ENCODE data around the gene NAMPT. TPM values are rescaled to one million over a fixed set of nuclear protein-coding genes. Genes with fewer than 3 reads are reported as not detected.

Gene NAMPT
- total RNA-seq (10 to 100 TPM; 17.4 to 24.9 TPM), polyA plus RNA-seq (10 to 100 TPM; 13.3 to 18.0 TPM)

DNA sequence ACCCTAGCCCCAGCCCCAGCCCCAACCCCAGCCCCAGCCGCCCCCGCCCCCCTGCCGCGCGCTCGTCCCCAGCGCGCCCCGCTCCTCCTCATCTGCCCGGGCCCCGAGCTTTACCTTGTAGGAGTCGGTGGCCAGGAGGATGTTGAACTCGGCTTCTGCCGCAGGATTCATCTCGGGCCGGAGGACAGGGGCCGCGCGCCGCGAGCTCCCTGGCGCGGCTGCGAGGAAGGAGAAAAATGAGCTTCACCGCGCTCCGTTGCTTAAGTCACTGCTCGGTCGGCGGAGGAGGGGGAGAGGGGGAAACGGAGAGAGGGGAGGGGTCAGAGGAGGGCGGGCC lies at the start of gene NAMPT:
TSS of gene NAMPT (minus strand) at position 270 of the 337 bp plus-strand sequence. CDS start at position 171, 99 bp downstream.
- no peaks in the 10 kb centered on the region for H3K27me3 Mint-ChIP-seq
- intact Hi-C loops (cut with micrococcal nuclease): loop anchor here (1.0 to 5.0 kb wide), 6 partner anchors 16 to 1458 kb away; partner anchors contain the start of genes CBLL1, CCDC71L and SYPL1
- no peaks in the 10 kb centered on the region for H3K27me3 ChIP-seq (ENCODE audit: insufficient read depth, low read length)
- H3K4me1 Mint-ChIP-seq: peaks cover 19 to 34% (median 27%) of the 10 kb centered on the region in 4 donors
- H3K9me3 Mint-ChIP-seq: no peaks in the 10 kb centered on the region
- ChIA-PET CTCF (ENCODE audit: partially characterized antibody) (interaction anchor here (0.6 to 1.8 kb wide), 6 partner anchors 25 to 452 kb away, joined by 3 to 5 read pairs (median 3); no protein-coding TSS in a partner anchor), POLR2A (ENCODE audit: partially characterized antibody) (interaction anchor here (0.6 to 2.3 kb wide), 16 partner anchors 12 to 1340 kb away, joined by 3 to 22 read pairs (median 4); partner anchors contain the start of genes ATXN7L1, CCDC71L, HBP1 and SYPL1)
- H3K27ac Mint-ChIP-seq: peak within 1 kb of the TSS; percentile 93 to 99 (median 98)
- peaks cover 34% of the 10 kb centered on the region for H3K4me1 ChIP-seq (ENCODE audit: insufficient read depth, low read length)
- H3K27ac ChIP-seq (ENCODE audit: low read depth, low read length): peak within 1 kb of the TSS; percentile 95
- no peak for DNase-seq
- H3K4me3 ChIP-seq (ENCODE audit: low read length in 2 of 2): peak within 1 kb of the TSS; percentile 86 to 97
- H3K4me3 Mint-ChIP-seq: peak within 1 kb of the TSS; percentile 95 to 98 (median 96)
- H3K36me3 ChIP-seq (ENCODE audit: insufficient read depth, low read length): no peaks in the 10 kb centered on the region
- H3K9me3 ChIP-seq (ENCODE audit: control insufficient read depth in 1 of 2, low read length in 2 of 2): no peaks in the 10 kb centered on the region
- peaks cover 0 to 6% of the 10 kb centered on the region in 2 donors for H3K36me3 Mint-ChIP-seq

DNA sequence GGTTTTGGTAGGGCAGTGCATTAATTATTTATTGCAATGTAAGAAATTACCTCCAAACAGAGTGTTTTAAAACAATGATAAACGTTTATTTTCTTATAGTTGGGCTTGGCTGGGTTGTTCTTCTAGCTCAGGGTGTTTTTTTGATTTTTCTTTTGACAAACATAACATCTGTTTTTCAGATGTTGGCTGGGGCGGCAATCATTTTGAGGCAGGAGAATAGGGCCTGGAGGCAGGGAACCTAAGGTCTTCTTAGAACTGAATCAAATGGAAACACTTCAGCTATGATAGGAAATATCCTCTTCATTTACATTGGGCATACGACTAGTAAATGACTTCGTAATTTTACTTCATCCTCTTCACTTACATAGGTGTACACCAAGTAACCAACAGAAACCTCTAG lies 47.4 kb upstream of the NAMPT start:
- ChIA-PET CTCF (ENCODE audit: partially characterized antibody) (no interaction called here), POLR2A (ENCODE audit: partially characterized antibody) (no interaction called here)
- Histone ChIP-seq H3K36me3 (ENCODE audit: insufficient read depth, low read length) (no peaks in the 10 kb centered on the region), H3K4me3 (ENCODE audit: low read length in 2 of 2) (no peak overlapping the region), H3K9me3 (ENCODE audit: control insufficient read depth in 1 of 2, low read length in 2 of 2) (no peaks in the 10 kb centered on the region), H3K27me3 (ENCODE audit: insufficient read depth, low read length) (no peaks in the 10 kb centered on the region), H3K27ac (ENCODE audit: low read depth, low read length) (no peak overlapping the region), H3K4me1 (ENCODE audit: insufficient read depth, low read length) (no peaks in the 10 kb centered on the region)
- Mint-ChIP-seq H3K4me3 (no peak overlapping the region), H3K27ac (no peak overlapping the region), H3K27me3 (peaks cover 1 to 2% of the 10 kb centered on the region in 2 donors), H3K9me3 (peaks cover 0 to 7% (median 5%) of the 10 kb centered on the region in 8 donors), H3K4me1 (no peaks in the 10 kb centered on the region), H3K36me3 (no peaks in the 10 kb centered on the region)
- intact Hi-C loops (cut with micrococcal nuclease): no loop called here
- DNase-seq: no peak

DNA sequence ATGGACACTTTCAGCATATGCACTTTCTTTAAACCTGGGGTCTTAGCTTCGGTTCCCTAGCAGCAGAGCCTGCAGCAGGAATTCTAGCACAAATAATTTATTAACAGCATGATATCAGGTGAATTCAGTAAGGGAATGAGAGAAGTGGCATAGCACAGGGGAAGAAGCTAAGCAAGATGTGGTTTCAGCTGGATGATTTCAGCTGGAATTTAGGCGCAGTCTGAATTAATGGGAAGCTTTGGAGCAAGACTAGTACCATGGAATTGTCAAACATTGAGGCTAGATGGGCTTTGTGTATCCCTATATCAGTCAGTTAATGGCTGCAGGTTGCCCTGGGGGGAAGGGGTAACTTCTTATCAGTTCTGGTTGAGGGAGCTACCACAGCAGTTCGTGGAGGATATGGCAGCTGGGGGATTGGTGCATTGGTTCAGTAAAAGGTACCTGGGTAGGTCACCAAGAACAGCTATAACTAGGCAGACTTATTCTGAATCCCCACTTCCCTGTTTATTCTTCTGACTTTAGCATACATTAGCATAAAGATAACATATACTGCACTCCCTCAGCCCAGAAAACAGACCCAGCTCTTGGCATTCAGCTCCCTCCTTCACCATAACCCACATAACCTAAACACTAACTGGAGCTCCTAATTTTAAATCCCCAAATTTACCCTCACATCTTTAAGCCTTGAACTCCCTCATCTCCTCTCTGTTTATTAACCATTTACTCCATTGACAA lies 46.8 kb upstream of the NAMPT start:
- Mint-ChIP-seq H3K4me3 (no peak overlapping the region), H3K9me3 (peaks cover 0 to 3% (median 0%) of the 10 kb centered on the region in 8 donors), H3K36me3 (no peaks in the 10 kb centered on the region), H3K27me3 (peaks cover 0 to 2% of the 10 kb centered on the region in 2 donors), H3K4me1 (no peaks in the 10 kb centered on the region), H3K27ac (no peak overlapping the region)
- no peaks in the 10 kb centered on the region for H3K27me3 ChIP-seq (ENCODE audit: insufficient read depth, low read length)
- H3K36me3 ChIP-seq (ENCODE audit: insufficient read depth, low read length): no peaks in the 10 kb centered on the region
- no peak overlapping the region for H3K4me3 ChIP-seq (ENCODE audit: low read length in 2 of 2)
- no peak for DNase-seq
- ChIA-PET CTCF (ENCODE audit: partially characterized antibody) (no interaction called here), POLR2A (ENCODE audit: partially characterized antibody) (no interaction called here)
- H3K27ac ChIP-seq (ENCODE audit: low read depth, low read length): no peak overlapping the region
- no peaks in the 10 kb centered on the region for H3K9me3 ChIP-seq (ENCODE audit: control insufficient read depth in 1 of 2, low read length in 2 of 2)
- intact Hi-C loops (cut with micrococcal nuclease): no loop called here
- no peaks in the 10 kb centered on the region for H3K4me1 ChIP-seq (ENCODE audit: insufficient read depth, low read length)

DNA sequence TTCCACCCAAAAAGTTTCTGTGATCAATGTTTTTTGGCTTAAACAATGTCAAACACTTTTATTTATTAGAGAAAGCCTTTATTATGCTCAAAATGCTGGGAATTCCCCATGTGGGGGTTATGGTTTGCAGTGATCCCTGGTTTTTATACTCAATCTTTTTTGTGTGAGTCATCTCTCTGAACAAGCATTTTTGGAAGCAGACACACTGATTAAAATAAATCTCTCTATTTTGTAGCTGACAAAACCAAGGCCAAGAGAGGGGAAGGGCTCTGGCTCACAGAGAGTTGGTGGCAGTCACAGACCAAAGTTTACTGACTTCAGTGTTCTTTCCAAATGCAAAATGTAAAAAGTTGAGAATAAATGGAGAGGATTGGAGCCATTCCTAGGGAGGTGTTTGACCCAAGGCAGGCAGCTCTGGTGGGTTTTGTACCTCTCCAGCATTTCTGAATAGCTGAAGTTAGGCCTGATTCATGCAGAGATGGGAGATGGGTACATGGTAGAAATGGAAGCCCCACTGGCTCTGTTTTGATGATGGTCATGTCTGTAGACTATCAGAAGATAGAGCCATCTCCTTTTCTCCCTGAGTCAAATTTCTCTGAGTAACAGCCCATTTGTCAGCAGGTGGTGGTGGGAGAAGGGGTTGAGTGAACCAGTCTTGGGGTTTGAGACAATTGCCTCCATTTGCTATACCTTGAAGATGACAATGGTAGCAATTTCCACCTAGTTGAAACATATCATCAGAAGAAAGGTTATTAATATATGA lies 45.4 kb upstream of the NAMPT start:
- POLR2A ChIA-PET (ENCODE audit: partially characterized antibody): no interaction called here
- Histone ChIP-seq H3K36me3 (ENCODE audit: insufficient read depth, low read length) (no peaks in the 10 kb centered on the region), H3K9me3 (ENCODE audit: control insufficient read depth in 1 of 2, low read length in 2 of 2) (no peaks in the 10 kb centered on the region), H3K27me3 (ENCODE audit: insufficient read depth, low read length) (no peaks in the 10 kb centered on the region), H3K27ac (ENCODE audit: low read depth, low read length) (no peak overlapping the region), H3K4me3 (ENCODE audit: low read length in 2 of 2) (no peak overlapping the region), H3K4me1 (ENCODE audit: insufficient read depth, low read length) (no peaks in the 10 kb centered on the region)
- no peaks in the 10 kb centered on the region for H3K36me3 Mint-ChIP-seq
- H3K4me3 Mint-ChIP-seq: no peak overlapping the region
- no peak overlapping the region for H3K27ac Mint-ChIP-seq
- no peaks in the 10 kb centered on the region for H3K4me1 Mint-ChIP-seq
- CTCF ChIA-PET (ENCODE audit: partially characterized antibody): no interaction called here
- no peak for DNase-seq
- peaks cover 0 to 2% (median 0%) of the 10 kb centered on the region in 8 donors for H3K9me3 Mint-ChIP-seq
- intact Hi-C loops (cut with micrococcal nuclease): no loop called here
- H3K27me3 Mint-ChIP-seq: peaks cover 2% of the 10 kb centered on the region in 2 donors

DNA sequence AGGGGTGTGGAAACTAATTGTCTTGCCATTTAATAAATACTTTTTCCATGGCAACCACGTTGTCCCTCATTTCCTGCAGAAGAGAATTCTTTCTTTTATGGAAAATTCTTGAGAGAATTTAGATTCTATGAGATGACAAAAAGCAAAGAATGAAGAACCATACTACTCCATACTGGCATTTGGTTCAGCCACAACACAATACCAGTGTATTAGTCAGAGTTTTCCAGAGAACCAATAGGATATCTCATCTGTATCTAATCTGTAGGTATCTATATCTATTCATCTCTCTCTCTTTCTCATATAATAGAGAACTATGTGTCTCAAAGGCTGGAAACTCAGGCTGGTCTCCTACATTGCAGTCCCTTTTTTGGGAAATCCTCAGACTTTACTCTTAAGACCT lies 44.6 kb upstream of the NAMPT start:
- intact Hi-C loops (cut with micrococcal nuclease): no loop called here
- CTCF ChIA-PET (ENCODE audit: partially characterized antibody): no interaction called here
- H3K4me1 Mint-ChIP-seq: no peaks in the 10 kb centered on the region
- Histone ChIP-seq H3K27me3 (ENCODE audit: insufficient read depth, low read length) (no peaks in the 10 kb centered on the region), H3K9me3 (ENCODE audit: control insufficient read depth in 1 of 2, low read length in 2 of 2) (no peaks in the 10 kb centered on the region), H3K27ac (ENCODE audit: low read depth, low read length) (no peak overlapping the region), H3K4me1 (ENCODE audit: insufficient read depth, low read length) (no peaks in the 10 kb centered on the region), H3K4me3 (ENCODE audit: low read length in 2 of 2) (no peak overlapping the region), H3K36me3 (ENCODE audit: insufficient read depth, low read length) (no peaks in the 10 kb centered on the region)
- POLR2A ChIA-PET (ENCODE audit: partially characterized antibody): no interaction called here
- peaks cover 2% of the 10 kb centered on the region in 2 donors for H3K27me3 Mint-ChIP-seq
- H3K36me3 Mint-ChIP-seq: no peaks in the 10 kb centered on the region
- no peak for DNase-seq
- no peak overlapping the region for H3K4me3 Mint-ChIP-seq
- no peak overlapping the region for H3K27ac Mint-ChIP-seq
- H3K9me3 Mint-ChIP-seq: peaks cover 0 to 2% (median 0%) of the 10 kb centered on the region in 8 donors

DNA sequence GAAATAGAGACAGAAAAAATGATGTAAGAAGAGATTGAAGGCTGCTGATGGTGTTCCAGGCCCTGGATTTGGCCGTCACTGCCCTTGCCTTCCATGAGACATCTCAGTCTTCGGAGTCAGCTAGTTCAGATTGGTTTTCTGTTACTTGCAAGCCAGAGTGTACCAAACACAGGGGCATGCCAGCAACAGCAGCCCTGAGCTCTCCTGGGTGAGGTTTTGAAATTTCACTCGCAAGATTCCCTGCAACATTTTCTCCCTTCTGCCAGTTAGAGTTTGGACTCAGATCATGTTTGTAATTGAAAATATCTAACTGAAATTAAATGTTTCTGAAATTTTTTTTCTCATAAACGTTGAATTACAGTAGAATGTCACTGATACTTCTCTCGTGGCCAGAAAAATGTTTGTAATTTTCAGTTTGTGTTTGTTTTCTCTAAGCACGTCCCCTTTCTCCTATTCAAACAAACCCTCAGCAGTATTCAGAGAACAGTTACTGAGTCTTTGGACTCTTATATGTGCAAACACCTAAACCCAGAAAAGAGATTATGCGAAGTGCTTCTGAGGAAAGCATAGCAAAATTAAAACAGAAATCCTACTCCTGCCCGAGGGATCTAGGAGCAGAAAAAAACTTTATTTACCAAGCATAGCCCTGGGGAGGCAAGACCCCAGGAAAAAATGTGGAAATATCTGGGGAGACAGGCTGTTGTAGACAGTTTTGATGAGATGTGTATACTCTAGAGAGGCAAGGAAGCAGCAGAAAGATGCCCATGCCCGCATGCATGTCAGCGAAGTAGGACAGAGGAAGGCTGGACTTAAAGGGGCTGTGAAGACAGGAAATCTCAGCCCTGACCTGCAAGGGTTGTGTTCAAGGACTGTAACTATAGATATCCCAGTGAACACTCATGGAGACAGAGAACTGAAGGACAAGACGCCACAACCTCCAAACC lies 43.0 kb upstream of the NAMPT start:
- Mint-ChIP-seq H3K27me3 (peaks cover 2% of the 10 kb centered on the region in 2 donors), H3K4me1 (no peaks in the 10 kb centered on the region), H3K36me3 (no peaks in the 10 kb centered on the region), H3K27ac (no peak overlapping the region), H3K4me3 (no peak overlapping the region), H3K9me3 (peaks cover 0 to 4% (median 0%) of the 10 kb centered on the region in 8 donors)
- ChIA-PET CTCF (ENCODE audit: partially characterized antibody) (no interaction called here), POLR2A (ENCODE audit: partially characterized antibody) (no interaction called here)
- no peak overlapping the region for H3K4me3 ChIP-seq (ENCODE audit: low read length in 2 of 2)
- no peak overlapping the region for H3K27ac ChIP-seq (ENCODE audit: low read depth, low read length)
- no peaks in the 10 kb centered on the region for H3K27me3 ChIP-seq (ENCODE audit: insufficient read depth, low read length)
- H3K9me3 ChIP-seq (ENCODE audit: control insufficient read depth in 1 of 2, low read length in 2 of 2): no peaks in the 10 kb centered on the region
- intact Hi-C loops (cut with micrococcal nuclease): no loop called here
- no peak for DNase-seq
- no peaks in the 10 kb centered on the region for H3K36me3 ChIP-seq (ENCODE audit: insufficient read depth, low read length)
- no peaks in the 10 kb centered on the region for H3K4me1 ChIP-seq (ENCODE audit: insufficient read depth, low read length)

All from CD4-positive, alpha-beta memory T cell (primary cell).